ENCODE measurements around the gene SPTAN1.
"Not testable (repeated sequence)": the region's sequence is repeated elsewhere in the genome, so short reads cannot be mapped to it uniquely, and the experiment has no call there.

Gene SPTAN1

GRCh38 chr9:128577206-128577605 lies 24.8 kb downstream of the SPTAN1 start:
- Histone ChIP-seq H3K4me1 (ENCODE audit: control insufficient read depth, insufficient read depth, low read length) (no peaks in the 10 kb centered on the region), H3K27me3 (ENCODE audit: control insufficient read depth, insufficient read depth, low read length) (no peaks in the 10 kb centered on the region), H3K27ac (ENCODE audit: low read depth, low read length) (no peak overlapping the region), H3K4me3 (ENCODE audit: low read depth, low read length) (no peak overlapping the region), H3K9me3 (ENCODE audit: control insufficient read depth, insufficient read depth, low read depth, low read length) (no peaks in the 10 kb centered on the region), H3K9ac (ENCODE audit: low read length) (no peak overlapping the region), H3K36me3 (ENCODE audit: control insufficient read depth, insufficient read depth, low read length) (peaks cover 92% of the 10 kb centered on the region)

- Histone ChIP-seq H3K9ac (ENCODE audit: low read length) (no peak overlapping the region), H3K9me3 (ENCODE audit: control insufficient read depth, insufficient read depth, low read depth, low read length) (no peaks in the 10 kb centered on the region), H3K4me1 (ENCODE audit: control insufficient read depth, insufficient read depth, low read length) (no peaks in the 10 kb centered on the region), H3K27me3 (ENCODE audit: control insufficient read depth, insufficient read depth, low read length) (no peaks in the 10 kb centered on the region), H3K4me3 (ENCODE audit: low read depth, low read length) (no peak overlapping the region), H3K36me3 (ENCODE audit: control insufficient read depth, insufficient read depth, low read length) (peaks cover 99% of the 10 kb centered on the region), H3K27ac (ENCODE audit: low read depth, low read length) (no peak overlapping the region)
Measured at GRCh38 chr9:128579194-128579593, 26.8 kb downstream of the SPTAN1 start.

GRCh38 chr9:128580731-128581130 lies 28.3 kb downstream of the SPTAN1 start:
- H3K4me3 ChIP-seq (ENCODE audit: low read depth, low read length): no peak overlapping the region
- H3K27ac ChIP-seq (ENCODE audit: low read depth, low read length): no peak overlapping the region
- H3K9ac ChIP-seq (ENCODE audit: low read length): no peak overlapping the region
- H3K4me1 ChIP-seq (ENCODE audit: control insufficient read depth, insufficient read depth, low read length): no peaks in the 10 kb centered on the region
- no peaks in the 10 kb centered on the region for H3K9me3 ChIP-seq (ENCODE audit: control insufficient read depth, insufficient read depth, low read depth, low read length)
- no peaks in the 10 kb centered on the region for H3K27me3 ChIP-seq (ENCODE audit: control insufficient read depth, insufficient read depth, low read length)
- peaks cover 99% of the 10 kb centered on the region for H3K36me3 ChIP-seq (ENCODE audit: control insufficient read depth, insufficient read depth, low read length)

GRCh38 chr9:128585155-128585554 lies 32.8 kb downstream of the SPTAN1 start:
- H3K4me3 ChIP-seq (ENCODE audit: low read depth, low read length); H3K27me3 ChIP-seq (ENCODE audit: control insufficient read depth, insufficient read depth, low read length); H3K9ac ChIP-seq (ENCODE audit: low read length); H3K9me3 ChIP-seq (ENCODE audit: control insufficient read depth, insufficient read depth, low read depth, low read length); H3K27ac ChIP-seq (ENCODE audit: low read depth, low read length); H3K4me1 ChIP-seq (ENCODE audit: control insufficient read depth, insufficient read depth, low read length): not testable (repeated sequence)
- H3K36me3 ChIP-seq (ENCODE audit: control insufficient read depth, insufficient read depth, low read length): peaks cover 95% of the 10 kb centered on the region

GRCh38 chr9:128586934-128587333 lies 34.5 kb downstream of the SPTAN1 start:
- H3K27me3 ChIP-seq (ENCODE audit: control insufficient read depth, insufficient read depth, low read length); H3K9me3 ChIP-seq (ENCODE audit: control insufficient read depth, insufficient read depth, low read depth, low read length); H3K4me1 ChIP-seq (ENCODE audit: control insufficient read depth, insufficient read depth, low read length); H3K27ac ChIP-seq (ENCODE audit: low read depth, low read length); H3K4me3 ChIP-seq (ENCODE audit: low read depth, low read length); H3K9ac ChIP-seq (ENCODE audit: low read length): not testable (repeated sequence)
- H3K36me3 ChIP-seq (ENCODE audit: control insufficient read depth, insufficient read depth, low read length): peaks cover 93% of the 10 kb centered on the region

- Histone ChIP-seq H3K9ac (ENCODE audit: low read length) (no peak overlapping the region), H3K27ac (ENCODE audit: low read depth, low read length) (no peak overlapping the region), H3K36me3 (ENCODE audit: control insufficient read depth, insufficient read depth, low read length) (peaks cover 91% of the 10 kb centered on the region), H3K4me1 (ENCODE audit: control insufficient read depth, insufficient read depth, low read length) (no peaks in the 10 kb centered on the region), H3K9me3 (ENCODE audit: control insufficient read depth, insufficient read depth, low read depth, low read length) (no peaks in the 10 kb centered on the region), H3K27me3 (ENCODE audit: control insufficient read depth, insufficient read depth, low read length) (no peaks in the 10 kb centered on the region), H3K4me3 (ENCODE audit: low read depth, low read length) (no peak overlapping the region)
Measured at GRCh38 chr9:128587453-128587852, 35.1 kb downstream of the SPTAN1 start.

- Histone ChIP-seq H3K9me3 (ENCODE audit: control insufficient read depth, insufficient read depth, low read depth, low read length) (no peaks in the 10 kb centered on the region), H3K9ac (ENCODE audit: low read length) (no peak overlapping the region), H3K4me3 (ENCODE audit: low read depth, low read length) (no peak overlapping the region), H3K36me3 (ENCODE audit: control insufficient read depth, insufficient read depth, low read length) (peaks cover 91% of the 10 kb centered on the region), H3K27me3 (ENCODE audit: control insufficient read depth, insufficient read depth, low read length) (no peaks in the 10 kb centered on the region), H3K4me1 (ENCODE audit: control insufficient read depth, insufficient read depth, low read length) (no peaks in the 10 kb centered on the region), H3K27ac (ENCODE audit: low read depth, low read length) (no peak overlapping the region)
Measured at GRCh38 chr9:128588581-128589233, 36.3 kb downstream of the SPTAN1 start.

- H3K27me3 ChIP-seq (ENCODE audit: control insufficient read depth, insufficient read depth, low read length): no peaks in the 10 kb centered on the region
- no peaks in the 10 kb centered on the region for H3K4me1 ChIP-seq (ENCODE audit: control insufficient read depth, insufficient read depth, low read length)
- no peak overlapping the region for H3K9ac ChIP-seq (ENCODE audit: low read length)
- no peaks in the 10 kb centered on the region for H3K9me3 ChIP-seq (ENCODE audit: control insufficient read depth, insufficient read depth, low read depth, low read length)
- H3K4me3 ChIP-seq (ENCODE audit: low read depth, low read length): no peak overlapping the region
- H3K36me3 ChIP-seq (ENCODE audit: control insufficient read depth, insufficient read depth, low read length): peaks cover 84% of the 10 kb centered on the region
- no peak overlapping the region for H3K27ac ChIP-seq (ENCODE audit: low read depth, low read length)
Measured at GRCh38 chr9:128593039-128593438, 40.7 kb downstream of the SPTAN1 start.

- no peaks in the 10 kb centered on the region for H3K4me1 ChIP-seq (ENCODE audit: control insufficient read depth, insufficient read depth, low read length)
- H3K36me3 ChIP-seq (ENCODE audit: control insufficient read depth, insufficient read depth, low read length): peaks cover 84% of the 10 kb centered on the region
- no peak overlapping the region for H3K27ac ChIP-seq (ENCODE audit: low read depth, low read length)
- no peaks in the 10 kb centered on the region for H3K27me3 ChIP-seq (ENCODE audit: control insufficient read depth, insufficient read depth, low read length)
- H3K9ac ChIP-seq (ENCODE audit: low read length): no peak overlapping the region
- no peaks in the 10 kb centered on the region for H3K9me3 ChIP-seq (ENCODE audit: control insufficient read depth, insufficient read depth, low read depth, low read length)
- H3K4me3 ChIP-seq (ENCODE audit: low read depth, low read length): no peak overlapping the region
Measured at GRCh38 chr9:128593856-128594255, 41.5 kb downstream of the SPTAN1 start.

GRCh38 chr9:128595471-128595870 lies 43.1 kb downstream of the SPTAN1 start:
- Histone ChIP-seq H3K36me3 (ENCODE audit: control insufficient read depth, insufficient read depth, low read length) (peaks cover 88% of the 10 kb centered on the region), H3K4me1 (ENCODE audit: control insufficient read depth, insufficient read depth, low read length) (no peaks in the 10 kb centered on the region), H3K9ac (ENCODE audit: low read length) (no peak overlapping the region)

GRCh38 chr9:128600099-128600498 lies 47.7 kb downstream of the SPTAN1 start:
- peaks cover 82% of the 10 kb centered on the region for H3K36me3 ChIP-seq (ENCODE audit: control insufficient read depth, insufficient read depth, low read length)
- no peaks in the 10 kb centered on the region for H3K4me1 ChIP-seq (ENCODE audit: control insufficient read depth, insufficient read depth, low read length)
- H3K9me3 ChIP-seq (ENCODE audit: control insufficient read depth, insufficient read depth, low read depth, low read length): no peaks in the 10 kb centered on the region
- no peak overlapping the region for H3K4me3 ChIP-seq (ENCODE audit: low read depth, low read length)
- H3K27me3 ChIP-seq (ENCODE audit: control insufficient read depth, insufficient read depth, low read length): no peaks in the 10 kb centered on the region
- no peak overlapping the region for H3K27ac ChIP-seq (ENCODE audit: low read depth, low read length)
- no peak overlapping the region for H3K9ac ChIP-seq (ENCODE audit: low read length)

More at GRCh38 chr9:128595471-128595870, 43.1 kb downstream of the SPTAN1 start:
- H3K27me3 ChIP-seq (ENCODE audit: control insufficient read depth, insufficient read depth, low read length): no peaks in the 10 kb centered on the region
- no peak overlapping the region for H3K4me3 ChIP-seq (ENCODE audit: low read depth, low read length)
- no peak overlapping the region for H3K27ac ChIP-seq (ENCODE audit: low read depth, low read length)
- no peaks in the 10 kb centered on the region for H3K9me3 ChIP-seq (ENCODE audit: control insufficient read depth, insufficient read depth, low read depth, low read length)

All from HUES6 (cell line).